ENCODE data around the gene GRAMD2A. TPM values are rescaled to one million over a fixed set of nuclear protein-coding genes. Genes with fewer than 3 reads are reported as not detected.
A peak's percentile ranks its signal among the peaks of the same experiment; 100 is the strongest.
"Not testable (repeated sequence)": the region's sequence is repeated elsewhere in the genome, so short reads cannot be mapped to it uniquely, and the experiment has no call there.

Gene GRAMD2A
- total RNA-seq, 1 donor, result not detected

- no peaks in the 10 kb centered on the region for H3K9me3 ChIP-seq (ENCODE audit: low read depth, low read length)
- H3K79me2 ChIP-seq (ENCODE audit: insufficient read depth, low read length), result no peaks in the 10 kb centered on the region
- peaks cover 40% of the 10 kb centered on the region for H3K27me3 ChIP-seq (ENCODE audit: insufficient read depth, low read length)
- no peak overlapping the region for H3K4me3 ChIP-seq (ENCODE audit: insufficient read depth, low read length)
- H3K27ac ChIP-seq (ENCODE audit: low read depth, low read length), result no peak overlapping the region
- no peaks in the 10 kb centered on the region for H4K20me1 ChIP-seq (ENCODE audit: insufficient read depth, low read length)
- H3K36me3 ChIP-seq (ENCODE audit: insufficient read depth, low read length), result no peaks in the 10 kb centered on the region
- no peaks in the 10 kb centered on the region for H3K4me1 ChIP-seq (ENCODE audit: insufficient read depth, low read length)
- DNase-seq (ENCODE audit: insufficient read length, low spot score, missing footprints), result peak; percentile 13
- no peak for TF ChIP-seq CTCF (IDR thresholded peaks at IDR 0.05; ENCODE audit: extremely low read depth, low read depth, low read length)
- H3K4me2 ChIP-seq (ENCODE audit: insufficient read depth, low read length), result no peak overlapping the region
- H2AFZ ChIP-seq (ENCODE audit: low read length), result no peak overlapping the region
Measured at GRCh38 chr15:72173401-72173800, 24.2 kb downstream of the GRAMD2A start.

GRCh38 chr15:72172796-72173195 is 24.8 kb downstream of the GRAMD2A start:
- no peaks in the 10 kb centered on the region for H3K9me3 ChIP-seq (ENCODE audit: low read depth, low read length)
- H3K4me1 ChIP-seq (ENCODE audit: insufficient read depth, low read length), result no peaks in the 10 kb centered on the region
- peaks cover 40% of the 10 kb centered on the region for H3K27me3 ChIP-seq (ENCODE audit: insufficient read depth, low read length)
- H3K79me2 ChIP-seq (ENCODE audit: insufficient read depth, low read length), result no peaks in the 10 kb centered on the region
- H4K20me1 ChIP-seq (ENCODE audit: insufficient read depth, low read length), result no peaks in the 10 kb centered on the region
- H3K4me3 ChIP-seq (ENCODE audit: insufficient read depth, low read length), result no peak overlapping the region
- no peak overlapping the region for H3K27ac ChIP-seq (ENCODE audit: low read depth, low read length)
- H3K4me2 ChIP-seq (ENCODE audit: insufficient read depth, low read length), result no peak overlapping the region
- H2AFZ ChIP-seq (ENCODE audit: low read length), result no peak overlapping the region
- DNase-seq (ENCODE audit: insufficient read length, low spot score, missing footprints), result peak; percentile 26
- no peak for TF ChIP-seq CTCF (IDR thresholded peaks at IDR 0.05; ENCODE audit: extremely low read depth, low read depth, low read length)
- H3K36me3 ChIP-seq (ENCODE audit: insufficient read depth, low read length), result no peaks in the 10 kb centered on the region

GRCh38 chr15:72171978-72172377 is 25.6 kb downstream of the GRAMD2A start:
- H3K4me2 ChIP-seq (ENCODE audit: insufficient read depth, low read length); DNase-seq (ENCODE audit: insufficient read length, low spot score, missing footprints); H3K79me2 ChIP-seq (ENCODE audit: insufficient read depth, low read length); H3K4me1 ChIP-seq (ENCODE audit: insufficient read depth, low read length); H3K27ac ChIP-seq (ENCODE audit: low read depth, low read length); H4K20me1 ChIP-seq (ENCODE audit: insufficient read depth, low read length); H2AFZ ChIP-seq (ENCODE audit: low read length); H3K9me3 ChIP-seq (ENCODE audit: low read depth, low read length); H3K36me3 ChIP-seq (ENCODE audit: insufficient read depth, low read length); H3K4me3 ChIP-seq (ENCODE audit: insufficient read depth, low read length): not testable (repeated sequence)
- H3K27me3 ChIP-seq (ENCODE audit: insufficient read depth, low read length), result peaks cover 42% of the 10 kb centered on the region

DNA sequence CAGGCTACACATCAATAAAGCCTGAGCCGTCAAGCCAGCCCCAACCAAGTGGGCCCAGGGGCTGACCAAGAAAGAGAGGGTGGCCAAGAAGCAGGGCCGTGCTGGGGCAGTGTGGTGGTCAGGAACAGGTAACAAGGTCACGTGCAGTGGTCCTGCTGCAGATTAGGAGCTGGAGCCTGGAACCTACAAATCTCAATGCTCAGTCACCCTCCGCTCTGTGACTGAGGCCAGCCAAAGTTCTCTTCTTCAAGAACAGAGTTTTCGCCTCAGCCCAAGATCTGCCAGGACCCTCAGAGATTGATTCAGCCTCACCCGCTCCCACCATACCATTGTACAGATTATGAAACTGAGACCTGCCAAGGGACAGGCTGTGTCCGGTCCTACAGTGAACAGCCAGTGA is 26.9 kb downstream of the GRAMD2A start:
- H4K20me1 ChIP-seq (ENCODE audit: insufficient read depth, low read length), result no peaks in the 10 kb centered on the region
- H3K27ac ChIP-seq (ENCODE audit: low read depth, low read length), result no peak overlapping the region
- TF ChIP-seq CTCF (IDR thresholded peaks at IDR 0.05; ENCODE audit: extremely low read depth, low read depth, low read length), result no peak
- H3K36me3 ChIP-seq (ENCODE audit: insufficient read depth, low read length), result no peaks in the 10 kb centered on the region
- DNase-seq (ENCODE audit: insufficient read length, low spot score, missing footprints), result no peak
- H2AFZ ChIP-seq (ENCODE audit: low read length), result no peak overlapping the region
- H3K4me2 ChIP-seq (ENCODE audit: insufficient read depth, low read length), result no peak overlapping the region
- H3K79me2 ChIP-seq (ENCODE audit: insufficient read depth, low read length), result no peaks in the 10 kb centered on the region
- no peaks in the 10 kb centered on the region for H3K9me3 ChIP-seq (ENCODE audit: low read depth, low read length)
- H3K27me3 ChIP-seq (ENCODE audit: insufficient read depth, low read length), result peaks cover 41% of the 10 kb centered on the region
- H3K4me1 ChIP-seq (ENCODE audit: insufficient read depth, low read length), result no peaks in the 10 kb centered on the region
- H3K4me3 ChIP-seq (ENCODE audit: insufficient read depth, low read length), result no peak overlapping the region
